Measurements from ENCODE around the gene ACER2. TPM values are rescaled to one million over a fixed set of nuclear protein-coding genes. Genes with fewer than 3 reads are reported as not detected.
"Not testable (repeated sequence)": the region's sequence is repeated elsewhere in the genome, so short reads cannot be mapped to it uniquely, and the experiment has no call there.

ACER2 gene
- total and polyA plus RNA-seq, 8 donors = 2.7 to 8.1 (median 3.1) TPM

DNA sequence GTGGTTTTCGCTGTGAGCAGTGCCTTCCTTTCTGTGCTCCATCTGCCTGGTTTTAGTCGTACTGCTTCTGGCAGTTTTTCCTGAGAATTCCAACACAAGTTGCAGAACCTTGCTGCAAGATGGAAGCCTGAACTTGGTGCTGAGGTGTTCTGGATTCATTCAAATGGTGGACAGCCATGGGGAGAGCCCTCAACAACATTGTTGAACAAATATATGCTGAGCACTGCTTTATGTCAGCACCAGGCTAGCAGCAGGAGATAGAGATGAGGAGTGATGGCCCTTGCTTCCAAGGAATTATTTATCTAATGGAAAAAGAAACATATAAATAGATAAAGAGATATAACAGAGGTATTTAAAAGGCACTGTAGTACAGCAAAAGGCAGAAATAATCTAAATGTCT is 21.5 kb upstream of the ACER2 start:
- no peak for ATAC-seq
- Histone ChIP-seq H3K9me3 (no peaks in the 10 kb centered on the region), H3K27ac (no peak overlapping the region), H3K4me3 (no peak overlapping the region), H3K36me3 (no peaks in the 10 kb centered on the region), H3K27me3 (no peaks in the 10 kb centered on the region), H3K4me1 (no peaks in the 10 kb centered on the region)
- no peak for DNase-seq
- intact Hi-C loops (cut with DNase I) = no loop called here
- no peak for TF ChIP-seq CTCF (IDR thresholded peaks at IDR 0.05)

GRCh38 chr9:19389539-19389938 is 19.3 kb upstream of the ACER2 start:
- H3K4me1 ChIP-seq; intact Hi-C loops (cut with DNase I); H3K27me3 ChIP-seq; H3K4me3 ChIP-seq; H3K36me3 ChIP-seq; H3K27ac ChIP-seq; H3K9me3 ChIP-seq; DNase-seq; ATAC-seq: not testable (repeated sequence)

DNA sequence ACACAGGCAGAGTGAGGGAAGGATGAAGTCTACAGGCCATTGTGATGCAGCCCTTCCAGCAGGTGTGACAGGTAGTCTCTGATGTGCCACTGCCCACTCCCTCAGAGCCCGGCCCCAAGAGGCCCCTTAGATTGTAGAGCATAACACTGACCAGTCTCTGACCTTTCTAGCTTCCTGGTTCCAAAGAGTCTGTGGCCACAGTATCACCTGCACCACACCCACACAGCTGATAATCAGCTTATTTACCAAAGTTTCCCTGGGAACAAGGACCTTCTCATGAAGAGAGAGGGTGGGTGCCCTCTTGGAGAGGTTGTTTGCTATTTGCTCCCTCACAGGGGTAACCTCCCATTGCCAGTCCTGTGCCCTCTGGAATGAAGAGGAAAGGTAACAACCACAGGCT is 11.0 kb upstream of the ACER2 start:
- no peaks in the 10 kb centered on the region for H3K36me3 ChIP-seq
- H3K9me3 ChIP-seq = peaks cover 0 to 1% of the 10 kb centered on the region in 2 donors
- no peak overlapping the region for H3K4me3 ChIP-seq
- intact Hi-C loops (cut with DNase I) = no loop called here
- no peaks in the 10 kb centered on the region for H3K4me1 ChIP-seq
- no peak for TF ChIP-seq CTCF (IDR thresholded peaks at IDR 0.05)
- no peak overlapping the region for H3K27ac ChIP-seq
- peak; percentile 77 for ATAC-seq
- DNase-seq = no peak
- no peaks in the 10 kb centered on the region for H3K27me3 ChIP-seq

DNA sequence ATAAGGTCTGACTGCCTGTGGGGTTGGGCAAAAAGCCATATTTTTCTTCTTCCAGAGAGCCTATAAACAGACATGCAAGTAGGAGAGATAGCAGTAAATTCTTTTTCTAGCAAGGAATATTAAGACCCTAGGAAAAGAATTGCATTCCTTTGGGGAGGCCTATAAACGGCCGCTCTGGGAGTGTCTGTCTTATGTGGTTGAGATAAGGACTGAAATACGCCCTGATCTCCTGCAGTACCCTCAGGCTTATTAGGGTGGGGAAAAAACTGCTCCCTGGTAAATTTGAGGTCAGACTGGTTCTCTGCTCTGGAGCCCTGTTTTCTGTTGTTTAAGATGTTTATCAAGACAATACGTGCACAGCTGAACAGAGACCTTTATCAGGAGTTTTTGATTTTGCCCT is 5.6 kb upstream of the ACER2 start:
- H3K9me3 ChIP-seq; H3K36me3 ChIP-seq; H3K27ac ChIP-seq; ATAC-seq; intact Hi-C loops (cut with DNase I); DNase-seq; H3K4me1 ChIP-seq; H3K4me3 ChIP-seq; H3K27me3 ChIP-seq: not testable (repeated sequence)

DNA sequence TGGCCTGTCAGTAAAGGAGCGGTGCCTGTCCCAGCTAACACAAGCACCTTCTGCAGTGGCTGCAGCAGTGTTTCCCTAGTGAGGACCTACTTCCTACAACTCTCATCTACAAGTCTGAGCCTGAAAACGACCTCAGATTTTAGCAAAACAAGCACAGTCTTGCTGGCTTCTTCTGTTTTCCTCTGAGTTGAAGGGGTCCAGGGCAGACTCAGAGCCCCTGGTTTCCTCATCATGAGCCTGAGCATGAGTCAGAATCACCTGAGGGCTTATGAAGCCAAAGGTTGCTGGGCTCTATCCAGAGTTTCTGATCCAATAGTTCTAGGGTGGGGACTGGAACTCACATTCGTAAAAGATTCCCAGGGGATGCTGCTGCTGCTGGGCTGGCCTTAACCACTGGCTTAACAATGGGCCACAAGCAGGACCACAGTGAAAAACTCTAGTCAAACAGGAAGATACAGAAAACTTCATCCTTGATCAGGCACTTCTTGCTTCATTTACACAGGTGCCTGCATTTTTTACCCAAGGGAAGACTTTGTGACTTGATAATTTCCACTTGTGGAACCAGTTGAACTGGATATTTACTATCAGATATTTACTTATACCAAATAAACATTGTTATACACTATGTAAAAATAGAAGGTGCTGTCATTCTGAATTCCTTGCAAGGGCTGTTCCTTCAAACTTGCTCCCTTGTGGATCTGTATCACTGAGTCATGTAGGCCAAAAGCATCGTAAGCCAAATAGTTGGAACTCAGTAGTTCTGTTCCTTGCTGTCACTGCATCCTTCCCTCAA is 4.3 kb upstream of the ACER2 start:
- no peaks in the 10 kb centered on the region for H3K36me3 ChIP-seq
- H3K4me3 ChIP-seq = no peak overlapping the region
- no peak for TF ChIP-seq CTCF (IDR thresholded peaks at IDR 0.05)
- peaks cover 0 to 5% of the 10 kb centered on the region in 2 donors for H3K4me1 ChIP-seq
- H3K27me3 ChIP-seq = no peaks in the 10 kb centered on the region
- no peak for DNase-seq
- peaks cover 0 to 10% of the 10 kb centered on the region in 2 donors for H3K9me3 ChIP-seq
- no peak for ATAC-seq
- intact Hi-C loops (cut with DNase I) = no loop called here
- H3K27ac ChIP-seq = no peak overlapping the region

- no peak for TF ChIP-seq CTCF (IDR thresholded peaks at IDR 0.05)
- Histone ChIP-seq H3K4me3 (no peak overlapping the region), H3K36me3 (no peaks in the 10 kb centered on the region), H3K4me1 (peaks cover 0 to 14% of the 10 kb centered on the region in 2 donors), H3K27me3 (no peaks in the 10 kb centered on the region), H3K9me3 (peaks cover 0 to 10% of the 10 kb centered on the region in 2 donors), H3K27ac (no peak overlapping the region)
- DNase-seq (no peak), ATAC-seq (no peak)
- intact Hi-C loops (cut with DNase I) = no loop called here
These were observed 3.0 kb upstream of the ACER2 start for GRCh38 chr9:19405771-19406170.

All from left lung (tissue), 10 donors.